Inflammatory macrophage treated with lipopolysaccharide for 1 hour (primary cell): ENCODE data around the gene SPATA4.
A peak's percentile ranks its signal among the peaks of the same experiment; 100 is the strongest.
"Not testable (repeated sequence)": the region's sequence is repeated elsewhere in the genome, so short reads cannot be mapped to it uniquely, and the experiment has no call there.

Experiments
- DNase-seq, 2 donors: peaks; one replicate each; pipeline ENCODE4 v3.0.0-alpha.2; 2020 to 2022

The SPATA4 gene

GRCh38 chr4:176195184-176195978, at the start of gene SPATA4:
Gene SPATA4, minus strand, starts transcription at chr4:176195585. Its CDS starts 23 bp downstream, at chr4:176195562.
- peak; percentile 86 to 91 for DNase-seq

DNA sequence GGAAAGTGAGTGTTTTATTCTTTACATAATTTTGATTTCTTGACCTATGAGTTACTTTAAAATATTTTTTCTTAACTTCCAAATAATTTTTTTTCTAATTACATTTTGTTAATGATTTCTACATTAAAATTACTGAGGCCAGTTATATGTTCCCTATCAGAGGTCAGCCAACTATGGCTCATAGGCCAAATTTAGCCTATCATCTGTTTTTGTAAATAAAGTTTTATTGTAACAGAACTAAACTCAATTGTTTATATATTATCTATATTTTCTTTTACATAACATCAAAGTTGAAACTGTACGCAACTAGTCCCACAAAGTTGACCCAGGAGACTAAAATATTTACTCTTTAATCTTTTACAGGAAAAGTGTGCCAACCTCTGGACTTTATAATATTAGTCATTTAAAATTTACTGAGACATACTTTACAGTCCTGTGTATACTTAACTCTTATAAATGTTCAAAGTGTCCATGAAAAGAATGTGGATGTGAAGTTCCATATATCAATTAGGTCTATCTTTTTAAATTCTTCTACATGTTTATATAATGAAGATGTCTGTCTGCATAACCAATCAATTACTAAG, 47.5 kb upstream of the SPATA4 start:
- DNase-seq: no peak

- DNase-seq: no peak
Observed at GRCh38 chr4:176241703-176242102, 46.3 kb upstream of the SPATA4 start.

DNA sequence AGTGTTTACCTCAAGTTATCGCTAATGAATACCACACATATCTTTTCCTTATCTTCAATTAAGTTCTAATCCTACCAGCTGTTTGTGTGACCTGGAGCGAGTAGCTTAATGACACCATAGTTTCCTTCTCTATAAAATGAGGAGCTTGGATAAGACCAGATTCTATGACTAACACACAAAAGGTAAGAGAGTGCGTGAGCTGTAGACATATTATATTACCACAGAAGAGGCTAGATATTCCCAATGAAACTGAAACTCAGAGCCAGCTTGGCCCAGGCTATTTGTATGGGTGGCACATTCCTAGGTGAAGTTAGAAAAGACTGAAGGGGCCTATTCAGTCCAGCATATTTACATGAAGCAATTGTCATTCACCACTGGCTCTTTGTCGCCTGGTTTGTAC, 43.4 kb upstream of the SPATA4 start:
- no peak for DNase-seq

DNA sequence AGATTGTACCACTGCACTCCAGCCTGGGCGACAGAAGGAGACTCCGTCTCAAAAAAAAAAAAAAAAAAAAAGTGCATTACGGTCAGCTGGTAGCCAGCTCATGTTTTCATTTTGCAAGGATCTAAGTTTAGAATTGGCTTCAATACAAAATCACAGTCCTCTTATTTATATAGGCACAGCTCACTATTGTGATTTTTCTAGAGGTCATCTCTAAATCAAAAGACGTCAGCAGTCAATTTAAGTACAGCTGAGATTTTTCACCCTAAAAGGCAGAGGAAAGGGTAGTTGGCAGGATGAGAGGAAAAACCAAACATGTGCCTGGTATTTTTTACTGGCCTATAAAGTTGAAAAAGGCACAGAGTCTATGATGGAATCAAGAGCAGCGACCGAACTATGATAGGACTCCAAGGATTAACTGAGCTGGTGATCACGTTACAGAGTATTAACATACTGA, 42.8 kb upstream of the SPATA4 start:
- DNase-seq: no peak

GRCh38 chr4:176236946-176237345, 41.6 kb upstream of the SPATA4 start:
- no peak for DNase-seq

DNA sequence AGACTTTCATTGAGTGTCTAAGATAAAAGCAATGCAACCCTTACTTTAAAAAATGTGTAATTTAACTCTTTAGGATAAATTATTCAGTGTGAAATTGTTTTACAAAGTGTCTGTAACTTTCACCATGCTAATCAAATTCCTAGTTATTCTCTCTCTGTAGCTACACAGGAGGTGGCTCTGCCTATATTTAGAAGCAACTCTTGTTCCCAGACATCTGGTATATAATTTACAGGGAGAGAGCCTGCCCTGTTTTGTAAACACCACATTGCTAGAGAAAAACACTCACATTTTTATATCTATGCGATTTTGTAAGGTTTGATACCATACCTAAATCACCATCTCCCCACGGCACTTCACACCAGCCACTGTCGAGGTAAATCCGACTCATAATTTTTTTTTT, 35.5 kb upstream of the SPATA4 start:
- no peak for DNase-seq

DNA sequence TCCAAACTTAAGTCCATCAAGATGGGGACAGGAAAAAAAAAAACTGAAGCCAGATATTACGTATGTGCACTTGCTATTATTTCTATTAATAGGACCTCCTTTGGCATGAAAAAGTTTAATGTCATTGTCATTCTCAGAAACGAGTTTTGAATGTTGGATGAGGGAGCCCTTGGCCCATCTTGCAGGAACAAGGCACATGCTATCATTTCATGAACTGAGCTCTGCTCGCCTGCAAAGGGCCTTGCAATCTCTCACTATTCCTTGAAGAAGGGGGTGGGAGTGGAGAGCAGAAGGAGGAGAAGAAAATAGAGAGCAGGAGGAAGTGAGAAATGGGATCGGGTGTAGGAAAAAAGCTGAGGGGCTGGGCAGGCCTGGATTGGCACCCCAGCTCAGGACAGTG, 34.3 kb upstream of the SPATA4 start:
- DNase-seq: no peak

DNA sequence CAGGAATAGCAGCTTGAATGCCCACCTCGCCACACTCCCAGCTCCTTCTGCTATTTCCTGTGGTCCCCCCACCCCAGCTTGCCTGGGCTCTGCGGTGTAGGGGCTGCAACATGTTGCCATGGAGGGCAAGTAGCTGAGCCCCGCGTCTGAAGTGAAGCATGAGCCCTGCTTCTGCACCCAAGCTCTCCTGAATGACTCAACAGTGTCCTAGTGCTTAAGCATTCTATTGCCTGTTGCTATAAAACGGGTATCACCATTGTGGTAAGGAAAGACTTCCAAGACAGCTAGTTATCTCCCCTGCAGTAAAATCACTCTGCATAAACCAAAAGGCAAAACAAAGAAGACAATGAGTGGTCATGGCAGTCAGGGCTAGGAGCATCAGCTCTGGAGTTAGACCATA, 31.4 kb upstream of the SPATA4 start:
- no peak for DNase-seq

GRCh38 chr4:176223561-176223960, 28.2 kb upstream of the SPATA4 start:
- no peak for DNase-seq

DNA sequence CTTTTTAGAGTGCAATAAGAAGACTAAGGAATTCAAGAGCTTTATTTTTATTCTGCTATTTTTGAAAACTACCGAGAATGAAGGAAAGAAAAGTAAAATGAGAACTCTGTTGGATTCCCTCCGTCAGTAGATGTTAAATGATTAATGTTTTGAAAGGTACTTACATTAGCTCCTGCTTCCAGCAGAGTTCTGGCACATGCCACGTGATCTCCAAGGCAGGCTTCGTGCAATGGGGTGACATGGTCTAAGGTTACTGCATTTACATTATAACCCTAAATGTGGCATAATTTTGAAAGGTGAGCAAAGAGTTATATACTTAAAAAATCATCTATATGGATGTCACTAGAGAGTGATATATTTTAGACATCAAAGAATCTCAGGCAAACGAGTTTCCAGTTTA, 26.8 kb upstream of the SPATA4 start:
- no peak for DNase-seq

DNA sequence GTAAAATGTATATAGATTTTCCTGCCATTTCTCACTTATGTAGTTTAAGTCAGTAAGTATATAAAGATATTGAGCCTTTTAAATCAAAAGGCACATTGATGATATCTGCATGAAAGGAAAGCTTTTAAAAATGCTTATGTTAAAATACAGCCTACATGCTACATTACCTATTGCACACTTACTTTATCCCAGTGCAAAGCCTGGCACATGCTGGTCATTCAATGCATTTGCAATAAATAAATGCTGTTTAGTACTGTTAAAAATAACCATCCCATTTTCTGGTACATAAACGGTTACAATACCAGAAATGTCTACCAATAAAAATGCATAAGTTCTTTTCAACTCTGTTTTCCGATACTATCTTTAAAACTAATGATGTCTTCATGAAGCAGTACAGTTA, 22.1 kb upstream of the SPATA4 start:
- DNase-seq: no peak

DNA sequence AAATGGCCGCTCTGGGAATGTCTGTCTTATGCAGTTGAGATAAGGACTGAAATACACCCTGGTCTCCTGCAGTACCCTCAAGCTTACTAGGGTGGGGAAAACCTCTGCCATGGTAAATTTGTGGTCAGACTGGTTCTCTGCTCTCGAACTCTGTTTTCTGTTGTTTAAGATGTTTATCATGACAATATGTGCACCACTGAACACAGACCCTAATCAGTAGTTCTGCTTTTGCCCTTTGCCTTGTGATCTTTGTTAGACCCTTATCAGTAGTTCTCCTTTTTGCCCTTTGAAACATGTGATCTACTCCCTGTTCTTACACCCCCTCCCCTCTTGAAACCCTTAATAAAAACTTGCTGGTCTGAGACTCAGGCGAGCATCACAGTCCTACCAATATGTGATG, 17.0 kb upstream of the SPATA4 start:
- DNase-seq: not testable (repeated sequence)

DNA sequence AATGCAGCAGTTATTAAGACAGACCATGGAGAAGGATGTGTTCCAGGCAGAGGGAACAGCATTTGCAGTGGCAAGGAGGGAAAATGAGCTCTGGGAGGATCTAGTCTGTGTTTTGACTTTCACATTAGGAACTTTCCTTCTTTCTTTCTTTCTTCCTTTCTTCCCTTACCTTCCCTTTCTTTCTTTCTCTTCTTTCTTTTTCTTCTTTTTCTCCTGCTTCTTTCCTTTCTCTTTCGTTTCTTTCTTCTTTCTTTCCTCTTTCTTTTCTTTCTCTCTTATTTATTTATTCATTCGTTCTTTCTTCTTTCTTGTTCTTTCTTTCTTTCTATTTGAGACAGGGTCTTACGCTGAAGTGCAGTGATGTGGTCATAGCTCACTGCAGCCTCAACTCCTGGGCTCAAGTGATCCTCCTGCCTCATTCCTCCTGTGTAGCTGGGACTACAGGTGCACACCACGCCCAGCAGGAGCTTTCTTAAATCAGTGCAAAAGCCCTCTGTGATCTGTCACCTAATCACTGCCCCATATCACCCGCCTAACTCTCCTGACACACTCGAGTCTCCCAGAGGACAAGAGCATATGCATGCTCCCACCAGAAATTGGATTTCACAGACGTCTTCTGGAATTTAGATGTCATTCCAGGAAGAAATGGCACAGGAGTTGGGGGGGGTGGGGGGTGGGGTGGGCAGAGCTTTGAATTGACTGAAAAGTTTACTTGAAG, 15.4 kb upstream of the SPATA4 start:
- DNase-seq: no peak

DNA sequence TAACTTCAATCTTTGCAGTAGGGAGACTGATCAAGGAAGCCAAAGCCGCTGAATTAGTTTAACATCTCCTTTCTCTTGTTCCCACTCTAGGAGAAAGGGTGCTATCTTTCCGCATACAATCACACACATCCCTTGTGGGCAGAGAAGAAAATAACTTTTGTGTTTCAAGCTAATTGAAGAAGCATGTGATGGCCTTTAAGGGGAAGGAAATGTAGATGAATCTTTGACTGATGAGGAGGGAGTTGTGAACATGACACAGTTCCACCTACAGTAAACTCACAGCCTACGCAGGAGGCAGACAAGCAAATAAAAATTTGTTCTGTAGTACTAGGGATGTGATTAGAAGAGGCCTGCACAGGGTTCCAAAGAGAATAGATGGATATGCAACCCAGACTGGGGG, 14.7 kb upstream of the SPATA4 start:
- DNase-seq: no peak

- DNase-seq: no peak
Observed at GRCh38 chr4:176209535-176209934, 14.2 kb upstream of the SPATA4 start.

GRCh38 chr4:176207839-176208238, 12.5 kb upstream of the SPATA4 start:
- DNase-seq: no peak

- no peak for DNase-seq
Observed at GRCh38 chr4:176205299-176205698, 9.9 kb upstream of the SPATA4 start.

DNA sequence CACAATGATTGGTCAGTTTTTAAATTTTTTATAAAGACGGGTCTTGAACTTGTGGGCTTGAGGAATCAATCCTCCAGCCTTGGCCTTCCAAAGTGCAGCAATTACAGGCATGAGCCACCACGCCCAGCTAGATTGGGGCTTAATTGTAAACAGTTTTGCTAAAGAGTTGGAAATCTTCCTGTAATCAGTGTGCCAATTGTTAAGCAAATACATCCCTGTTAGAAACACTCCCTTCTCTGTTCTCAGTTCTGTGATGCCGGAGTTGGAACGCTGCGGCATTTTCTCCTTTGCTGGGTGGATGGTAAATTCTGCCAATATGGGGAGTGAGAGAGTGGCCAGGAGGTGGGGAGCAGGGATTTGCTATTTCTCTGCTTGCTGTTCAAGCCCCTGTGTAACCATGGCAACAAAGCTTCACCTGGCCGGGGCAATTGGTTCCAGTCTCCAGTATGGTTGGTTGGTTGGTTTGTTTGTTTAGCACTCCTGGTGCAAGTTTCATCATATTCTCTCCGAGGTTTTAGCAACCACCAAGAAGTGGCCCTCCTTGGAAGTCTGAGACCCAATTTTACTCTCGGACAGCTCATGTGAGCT, 3.0 kb upstream of the SPATA4 start:
- no peak for DNase-seq

- no peak for DNase-seq
Observed at GRCh38 chr4:176193938-176194337, 1.4 kb downstream of the SPATA4 start.

DNA sequence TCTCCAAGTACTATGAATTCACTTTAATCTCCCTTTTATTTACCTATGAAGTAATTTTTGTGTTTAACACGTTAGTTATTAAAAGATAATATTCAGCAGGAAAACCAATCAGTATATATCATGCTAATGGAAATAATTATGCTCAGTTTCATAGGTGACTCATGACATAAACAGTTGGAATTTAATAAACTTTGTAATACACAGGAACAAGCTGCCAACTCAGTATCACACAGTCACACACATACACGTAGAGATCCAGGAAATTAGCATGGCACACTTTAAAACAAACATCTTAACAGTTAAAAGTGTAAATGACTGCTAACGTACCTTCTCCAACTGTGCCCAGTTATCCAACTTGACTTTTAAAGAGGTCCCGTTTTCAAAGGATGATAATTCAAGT, 2.3 kb downstream of the SPATA4 start:
- DNase-seq: no peak

- no peak for DNase-seq
Observed at GRCh38 chr4:176191974-176192373, 3.4 kb downstream of the SPATA4 start.
